SK-N-MC (cell line): ENCODE measurements around the gene ALMS1.
"Not testable (repeated sequence)": the region's sequence is repeated elsewhere in the genome, so short reads cannot be mapped to it uniquely, and the experiment has no call there.

Experiments
- DNase-seq: peaks from one replicate; pipeline ENCODE4 v3.0.0-alpha.2; 2011; ENCODE audit warnings: low read depth, low spot score
- H3K27ac ChIP-seq: fragments of 200-600 bp; sonication (generic); 2 replicates; pipeline ENCODE4 v1.5.1; 2016; ENCODE audit warnings: mixed run types
- H3K36me3 ChIP-seq: fragments of 200-600 bp; sonication (generic); 2 replicates; pipeline ENCODE4 v1.6.1; 2017; ENCODE audit warnings: antibody characterized with exemption, low read length, mixed read lengths; ENCODE audit not compliant: insufficient read depth
- H3K4me3 ChIP-seq: fragments of 200-600 bp; sonication (generic); 2 replicates; pipeline ENCODE4 v1.5.1; 2016
- H3K9ac ChIP-seq: fragments of 200-600 bp; sonication (generic); 2 replicates; pipeline ENCODE4 v1.8.0; 2017; ENCODE audit warnings: mixed run types, mixed read lengths; ENCODE audit not compliant: insufficient read length
- H3K9me3 ChIP-seq: fragments of 200-600 bp; sonication (generic); 2 replicates; pipeline ENCODE4 v1.6.1; 2017; ENCODE audit warnings: low read depth, mild to moderate bottlenecking, antibody characterized with exemption, low read length, moderate library complexity, mixed read lengths
- EZH2 ChIP-seq: fragments of 200-600 bp; sonication (generic); IDR thresholded peaks from one replicate; pipeline ENCODE4 v1.6.1; 2017; ENCODE audit warnings: antibody characterized with exemption
- FOXP2 ChIP-seq: optimal IDR thresholded peaks from 2 replicates; pipeline ENCODE3; 2011; ENCODE audit warnings: mild to moderate bottlenecking, moderate library complexity; ENCODE audit not compliant: insufficient read depth; ENCODE audit errors: extremely low read length, control extremely low read depth
- POLR2AphosphoS5 ChIP-seq: IDR thresholded peaks from 2 replicates; pipeline ENCODE4 v1.6.1; 2012; ENCODE audit warnings: mild to moderate bottlenecking, low read depth, low read length, borderline replicate concordance

The ALMS1 gene

GRCh38 chr2:73503992-73504570 is 118.4 kb downstream of the ALMS1 start:
- DNase-seq = no peak
- H3K9me3 ChIP-seq = no peaks in the 10 kb centered on the region; the same call in 1 of the 2 replicates
- H3K4me3 ChIP-seq = no peak overlapping the region
- no peak overlapping the region for H3K9ac ChIP-seq
- H3K36me3 ChIP-seq = peaks cover 6% of the 10 kb centered on the region
- no peak overlapping the region for H3K27ac ChIP-seq
- TF ChIP-seq POLR2AphosphoS5 = no peak
- no peak for TF ChIP-seq FOXP2
- no peak for TF ChIP-seq EZH2

GRCh38 chr2:73504850-73505249 is 119.2 kb downstream of the ALMS1 start:
- not testable (repeated sequence) for H3K9ac ChIP-seq, H3K36me3 ChIP-seq, H3K9me3 ChIP-seq, DNase-seq, H3K27ac ChIP-seq, H3K4me3 ChIP-seq

GRCh38 chr2:73510470-73510869 is 124.8 kb downstream of the ALMS1 start:
- not testable (repeated sequence) for H3K27ac ChIP-seq, H3K4me3 ChIP-seq, DNase-seq, H3K9ac ChIP-seq, H3K36me3 ChIP-seq, H3K9me3 ChIP-seq

GRCh38 chr2:73516033-73516432 is 130.4 kb downstream of the ALMS1 start:
- Histone ChIP-seq H3K36me3 (peaks cover 23% of the 10 kb centered on the region), H3K9ac (no peak overlapping the region), H3K4me3 (no peak overlapping the region), H3K9me3 (no peaks in the 10 kb centered on the region), H3K27ac (no peak overlapping the region)
- TF ChIP-seq POLR2AphosphoS5 = no peak
- no peak for TF ChIP-seq EZH2
- no peak for TF ChIP-seq FOXP2
- DNase-seq = no peak

GRCh38 chr2:73528688-73529087 is 143.1 kb downstream of the ALMS1 start:
- TF ChIP-seq FOXP2 (no peak), EZH2 (no peak), POLR2AphosphoS5 (no peak)
- DNase-seq = no peak
- H3K36me3 ChIP-seq = peaks cover 64% of the 10 kb centered on the region
- H3K4me3 ChIP-seq = no peak overlapping the region
- H3K27ac ChIP-seq = no peak overlapping the region
- peaks cover 4% of the 10 kb centered on the region; the same call in 1 of the 2 replicates for H3K9me3 ChIP-seq
- H3K9ac ChIP-seq = no peak overlapping the region

- H3K4me3 ChIP-seq, H3K9me3 ChIP-seq, H3K27ac ChIP-seq, DNase-seq, H3K9ac ChIP-seq: not testable (repeated sequence)
- H3K36me3 ChIP-seq = peaks cover 65% of the 10 kb centered on the region; the same call in 1 of the 2 replicates
Observed at GRCh38 chr2:73530773-73531172, 145.1 kb downstream of the ALMS1 start.

- no peak for DNase-seq
Observed at GRCh38 chr2:73532381-73532780, 146.7 kb downstream of the ALMS1 start.

GRCh38 chr2:73536133-73536840 is 150.7 kb downstream of the ALMS1 start:
- DNase-seq = no peak
- Histone ChIP-seq H3K4me3 (no peak overlapping the region), H3K36me3 (peaks cover 61% of the 10 kb centered on the region), H3K9ac (no peak overlapping the region), H3K9me3 (peaks cover 3% of the 10 kb centered on the region; the same call in 1 of the 2 replicates), H3K27ac (no peak overlapping the region)
- no peak for TF ChIP-seq EZH2
- TF ChIP-seq FOXP2 = no peak
- TF ChIP-seq POLR2AphosphoS5 = no peak

More at GRCh38 chr2:73532381-73532780, 146.7 kb downstream of the ALMS1 start:
- H3K36me3 ChIP-seq = peaks cover 72% of the 10 kb centered on the region
- no peak overlapping the region for H3K4me3 ChIP-seq
- no peak overlapping the region for H3K27ac ChIP-seq
- no peak for TF ChIP-seq FOXP2
- no peak for TF ChIP-seq POLR2AphosphoS5
- TF ChIP-seq EZH2 = no peak
- no peak overlapping the region for H3K9ac ChIP-seq
- no peaks in the 10 kb centered on the region; the same call in 1 of the 2 replicates for H3K9me3 ChIP-seq

GRCh38 chr2:73560875-73561274 is 175.2 kb downstream of the ALMS1 start:
- not testable (repeated sequence) for H3K27ac ChIP-seq, H3K4me3 ChIP-seq, H3K9me3 ChIP-seq, DNase-seq, H3K9ac ChIP-seq
- peaks cover 27% of the 10 kb centered on the region for H3K36me3 ChIP-seq

- H3K9ac ChIP-seq = no peak overlapping the region
- H3K4me3 ChIP-seq = no peak overlapping the region
- no peaks in the 10 kb centered on the region for H3K9me3 ChIP-seq
- TF ChIP-seq POLR2AphosphoS5 (no peak), EZH2 (no peak), FOXP2 (no peak)
- peaks cover 27% of the 10 kb centered on the region for H3K36me3 ChIP-seq
- no peak for DNase-seq
- H3K27ac ChIP-seq = no peak overlapping the region
Observed at GRCh38 chr2:73561422-73561821, 175.8 kb downstream of the ALMS1 start.
